Activated T-helper 1 cell treated with Interleukin-2 at 50 U/mL for 16 hours (primary cell): Measurements from ENCODE around the gene TPRKB.
"Not testable (repeated sequence)": the region's sequence is repeated elsewhere in the genome, so short reads cannot be mapped to it uniquely, and the experiment has no call there.

Source experiments
- DNase-seq: peaks from one replicate; pipeline ENCODE4 v3.0.0-alpha.2; 2020; ENCODE audit warnings: low read depth

The TPRKB gene

DNA sequence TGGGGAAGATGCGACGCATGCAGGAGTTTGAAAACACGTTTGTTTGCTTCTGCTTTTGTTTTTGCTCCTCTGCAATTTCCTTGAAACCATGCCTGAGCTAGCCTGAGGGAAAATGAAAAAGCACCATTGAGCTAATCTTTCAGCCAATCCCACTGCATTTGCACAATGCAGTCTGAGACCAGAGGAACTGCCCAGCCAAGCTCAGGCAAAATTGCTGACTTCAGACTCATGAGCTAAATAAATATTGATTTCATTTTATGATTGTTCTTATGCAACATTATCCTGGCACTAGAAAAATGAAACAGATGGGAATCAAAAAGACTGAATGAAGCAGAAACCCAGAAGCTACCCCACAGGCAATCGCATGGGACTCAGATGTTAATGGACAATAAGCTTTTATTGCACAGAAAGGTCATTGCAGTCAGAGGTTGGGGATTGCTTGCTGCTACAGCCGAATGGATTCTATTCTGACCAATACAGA lies 37.0 kb downstream of the TPRKB start:
- DNase-seq: no peak

DNA sequence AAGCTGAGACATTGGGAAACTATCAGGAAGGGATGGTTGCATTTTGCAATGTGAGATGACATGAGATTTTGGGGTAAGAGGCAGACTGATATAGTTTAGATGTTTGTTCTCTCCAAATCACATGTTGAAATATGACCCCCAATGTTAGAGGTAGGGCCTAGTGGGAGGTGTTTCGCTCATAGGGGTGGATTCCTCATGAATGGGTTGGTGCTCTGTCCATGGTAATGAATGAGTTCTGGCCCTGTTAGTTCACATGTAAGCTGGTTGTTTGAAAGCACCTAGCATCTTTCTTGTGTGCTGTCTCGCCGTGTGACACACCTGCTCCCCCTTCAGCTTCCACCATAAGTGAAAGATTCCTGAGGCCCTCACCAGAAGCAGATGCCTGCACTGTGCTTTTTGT lies 37.7 kb downstream of the TPRKB start:
- DNase-seq: no peak

DNA sequence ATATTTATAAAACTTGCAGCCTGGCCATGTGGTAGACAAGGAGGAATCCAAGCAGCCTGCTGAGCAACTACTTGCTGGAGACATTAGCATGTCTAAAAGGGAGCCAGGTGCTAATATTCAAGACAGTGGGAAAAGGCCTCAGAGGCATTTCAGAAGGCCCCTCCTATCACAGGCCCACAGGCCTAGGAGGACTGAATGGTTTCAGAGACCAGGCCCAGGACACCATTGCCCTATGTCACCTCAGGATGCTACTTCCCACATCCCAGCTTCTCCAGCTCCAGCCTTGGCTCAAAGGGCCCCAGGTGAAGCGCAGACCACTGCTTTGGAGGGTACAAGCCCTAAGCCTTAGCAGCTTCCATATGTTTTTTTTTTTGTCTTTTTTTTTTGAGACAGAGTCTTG lies 39.0 kb downstream of the TPRKB start:
- no peak for DNase-seq

DNA sequence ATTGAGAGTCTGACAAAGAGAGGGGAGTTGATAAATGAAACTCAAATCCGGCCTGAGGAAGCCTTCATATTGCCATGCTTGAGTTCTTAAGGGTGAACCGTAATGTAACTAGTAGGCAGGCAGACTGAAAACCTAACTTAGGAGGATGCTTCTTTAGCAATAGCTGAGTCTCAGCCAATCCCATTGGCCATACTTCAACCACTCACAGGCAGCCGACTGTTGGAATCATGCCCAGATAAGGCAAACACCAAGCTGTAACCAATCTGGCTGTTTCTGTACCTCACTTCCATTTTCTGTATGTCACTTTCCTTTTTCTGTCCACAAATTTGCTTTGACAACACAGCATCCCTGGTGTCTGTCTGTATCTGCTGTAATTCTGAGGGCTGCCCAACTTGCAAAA lies 39.5 kb downstream of the TPRKB start:
- DNase-seq: no peak

DNA sequence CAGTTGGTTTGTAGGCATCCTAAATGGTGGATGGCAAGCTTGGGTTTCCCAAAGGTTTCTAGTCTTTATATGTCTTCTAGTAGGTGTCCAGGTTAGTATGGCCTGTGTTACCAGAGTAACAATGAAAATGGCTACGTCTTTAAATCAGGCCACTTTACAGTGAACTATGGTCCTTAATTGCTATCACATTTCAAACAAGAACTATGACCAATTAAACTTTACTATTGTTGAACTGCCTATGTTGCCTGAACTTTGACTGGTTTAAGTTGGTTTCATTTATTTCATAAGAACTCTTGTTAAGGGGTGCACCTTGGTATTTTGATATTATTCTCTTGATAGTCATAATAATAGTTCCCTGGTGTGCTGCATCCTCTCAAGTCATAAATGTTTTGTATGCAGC lies 40.2 kb downstream of the TPRKB start:
- not testable (repeated sequence) for DNase-seq

DNA sequence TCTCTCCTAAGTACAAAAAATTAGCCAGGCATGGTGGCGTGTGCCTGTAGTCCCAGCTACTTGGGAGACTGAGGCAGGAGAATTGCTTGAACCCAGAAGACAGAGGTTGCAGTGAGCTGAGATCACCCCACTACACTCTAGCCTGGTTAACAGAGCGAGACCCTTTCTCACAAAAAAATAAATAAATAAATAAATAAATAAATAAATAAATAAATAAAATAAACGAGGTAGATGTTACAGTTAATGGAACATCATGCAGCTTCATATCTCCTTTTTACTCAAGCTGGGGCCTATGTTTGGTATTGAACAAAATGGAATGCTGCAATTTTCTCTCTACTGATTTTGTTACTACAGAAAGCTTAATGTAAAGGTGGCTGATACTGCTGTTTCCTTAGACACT lies 40.6 kb downstream of the TPRKB start:
- not testable (repeated sequence) for DNase-seq

DNA sequence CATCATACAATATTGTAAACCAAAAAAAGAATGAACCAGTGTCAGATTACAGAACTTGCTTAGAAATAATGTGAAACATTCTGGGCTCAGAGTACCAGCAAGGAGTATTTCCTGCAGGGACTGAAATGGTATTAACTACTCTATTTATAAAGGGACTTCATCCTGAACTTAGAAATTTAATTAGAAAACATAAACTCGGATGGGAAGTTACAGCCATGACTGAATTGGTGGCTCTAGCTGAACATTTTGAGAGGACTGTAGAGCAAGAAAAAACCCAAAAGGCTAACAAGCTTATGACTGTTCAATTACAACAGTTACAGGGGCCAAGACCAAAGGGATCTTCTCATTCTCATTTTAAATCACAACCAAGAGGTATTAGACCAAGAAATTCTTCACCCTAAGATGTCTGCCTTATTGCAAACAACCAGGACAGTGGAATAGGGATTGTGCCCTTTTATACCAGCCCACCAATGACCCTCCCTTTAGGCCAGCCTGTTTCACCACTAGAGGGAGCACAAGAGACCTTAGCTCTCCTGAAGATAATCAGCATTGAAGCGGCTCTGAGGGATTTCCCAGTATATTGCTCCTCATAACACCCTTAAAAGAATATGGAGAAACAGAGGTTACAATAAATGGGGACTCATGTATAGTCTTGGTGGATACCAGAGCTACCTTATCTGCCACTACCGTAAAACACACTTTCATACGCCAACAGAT lies 46.6 kb downstream of the TPRKB start:
- DNase-seq: not testable (repeated sequence)

DNA sequence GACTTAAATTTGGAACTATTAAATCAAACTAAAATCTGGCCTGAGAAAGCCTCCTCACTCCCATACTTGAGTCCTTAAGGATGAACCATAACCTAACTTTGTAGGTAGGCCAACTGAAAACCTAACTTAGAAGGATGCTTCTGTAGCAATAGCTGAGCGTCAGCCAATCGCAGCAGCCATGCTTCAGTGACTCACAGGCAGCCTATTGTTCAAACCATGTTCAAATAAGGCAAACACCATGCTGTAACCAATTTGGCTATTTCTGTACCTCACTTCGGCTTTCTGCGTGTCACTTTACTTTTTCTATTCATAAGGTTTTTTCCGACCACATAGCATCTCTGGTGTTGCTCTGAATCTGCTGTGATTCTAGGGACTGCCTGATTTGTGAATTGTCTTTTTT lies 48.7 kb downstream of the TPRKB start:
- DNase-seq: not testable (repeated sequence)

DNA sequence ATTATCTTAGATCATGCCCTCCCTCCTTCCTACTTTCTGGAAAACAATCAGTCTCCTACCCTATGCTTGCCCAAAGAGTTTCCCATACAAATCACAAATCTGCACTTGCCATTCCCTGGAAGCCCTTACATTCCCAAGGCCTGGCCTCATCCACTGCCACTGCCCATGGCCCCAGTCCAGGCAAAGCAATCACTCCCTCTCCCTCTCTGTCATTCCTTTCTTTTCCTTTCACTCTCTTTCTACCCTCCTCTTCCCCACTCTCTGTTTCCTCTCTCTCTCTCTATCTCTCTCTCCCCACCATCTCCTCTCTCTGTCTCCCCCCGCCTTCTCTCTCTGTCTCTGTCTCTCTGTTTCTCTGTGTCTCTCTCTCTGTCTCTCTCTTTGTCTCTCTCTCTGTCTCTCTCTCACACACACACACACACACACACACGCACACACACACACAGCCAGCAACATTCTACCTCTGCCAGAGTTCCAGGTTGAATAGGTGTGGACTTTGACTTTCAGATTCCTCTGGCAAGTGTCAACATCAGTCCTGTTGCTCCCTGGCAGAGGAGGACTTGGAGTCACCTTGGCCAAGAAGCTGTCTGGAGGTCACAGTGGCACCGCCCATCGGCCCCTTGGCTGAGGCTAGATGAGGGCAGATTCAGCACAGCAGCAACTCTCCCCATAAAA lies 51.2 kb downstream of the TPRKB start:
- DNase-seq: no peak

DNA sequence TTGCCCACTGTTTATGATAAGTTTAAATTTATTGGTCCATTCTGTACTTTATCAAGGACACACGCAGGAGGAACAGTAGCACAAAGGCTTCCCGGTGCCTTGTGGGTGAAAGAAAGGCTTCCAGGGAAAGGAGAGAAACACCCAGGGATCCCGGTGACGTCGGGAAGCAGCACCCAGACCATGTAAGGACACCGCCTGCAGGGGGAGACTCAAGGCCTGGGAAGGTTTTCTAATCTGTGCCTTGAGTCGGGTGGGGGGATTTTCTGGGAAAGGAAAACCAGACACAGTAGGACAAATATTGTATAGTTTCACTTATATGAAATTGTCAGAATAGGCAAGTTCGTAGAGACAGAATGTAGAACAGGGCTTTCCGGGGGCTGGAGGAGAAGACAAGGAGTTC lies 52.2 kb downstream of the TPRKB start:
- not testable (repeated sequence) for DNase-seq

DNA sequence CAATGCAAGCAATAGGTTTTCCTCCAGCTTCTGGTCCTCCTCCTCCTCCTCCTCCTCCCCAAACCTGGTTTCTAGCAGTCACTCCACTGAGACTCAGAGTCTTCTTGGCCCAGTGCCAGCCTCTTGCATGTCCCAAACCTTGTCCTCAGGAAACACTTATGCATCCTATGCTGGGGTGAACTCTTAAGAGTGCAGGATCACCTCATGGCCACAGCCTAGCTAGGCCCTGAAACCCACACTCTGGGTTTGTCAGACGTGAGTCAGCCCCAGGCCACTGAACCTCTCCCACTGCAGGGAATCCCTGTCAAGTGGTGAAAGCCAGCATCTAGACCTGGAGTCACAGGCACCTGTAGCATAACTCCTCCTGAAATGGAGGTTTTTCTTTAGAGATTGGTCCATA lies 52.8 kb downstream of the TPRKB start:
- not testable (repeated sequence) for DNase-seq

DNA sequence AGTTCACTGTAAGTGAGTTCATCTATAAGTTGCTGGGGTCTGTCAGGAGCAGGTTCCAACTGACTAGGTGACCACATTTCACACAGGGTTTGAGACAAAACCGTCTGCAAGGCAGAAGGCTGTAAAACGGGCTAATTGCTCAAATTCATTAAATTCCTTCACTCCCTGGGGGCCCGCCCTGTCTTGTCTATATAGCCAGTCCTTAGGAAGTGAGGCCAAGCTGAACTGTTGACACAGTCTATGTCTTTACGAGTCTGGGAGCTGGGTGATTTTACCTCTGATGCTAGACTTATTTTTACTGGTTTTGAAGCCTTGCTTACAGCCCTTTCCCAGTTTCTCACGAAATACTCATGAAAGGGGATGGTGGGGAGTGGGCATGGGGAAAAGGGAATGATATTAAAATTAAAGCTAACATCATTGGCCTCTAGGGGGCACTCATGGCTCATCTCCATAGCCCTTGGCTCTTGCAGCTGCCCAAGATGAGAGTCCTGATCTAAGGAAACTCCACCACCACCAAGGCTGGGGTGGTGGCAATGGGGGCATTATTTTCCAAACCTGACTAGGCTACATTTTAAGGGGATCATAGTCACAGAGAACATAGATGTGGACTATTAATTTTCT lies 57.1 kb downstream of the TPRKB start:
- not testable (repeated sequence) for DNase-seq
